K562 (cell line): Measurements from ENCODE around the gene USP20. TPM values are rescaled to one million over a fixed set of nuclear protein-coding genes. Genes with fewer than 3 reads are reported as not detected.

Source experiments
- BRF1 ChIP-seq: IDR thresholded peaks from 3 replicates; pipeline ENCODE4 v1.6.1; 2011; ENCODE audit warnings: borderline replicate concordance, mild to moderate bottlenecking; ENCODE audit not compliant: insufficient read length; ENCODE audit errors: extremely low read depth
- CAMTA2 ChIP-seq: fragments of 250-450 bp; sonication (Bioruptor Pico); conservative IDR thresholded peaks from 2 replicates; pipeline ENCODE4 v1.5.1; 2022
- CC2D1A ChIP-seq: fragments of 450-650 bp; IDR thresholded peaks from 2 replicates; pipeline ENCODE4 v1.6.1; 2017; ENCODE audit warnings: mild to moderate bottlenecking
- CHCHD3 ChIP-seq: fragments of 250-450 bp; sonication (Bioruptor Pico); IDR thresholded peaks from 2 replicates; pipeline ENCODE4 v2.1.2; 2022; ENCODE audit warnings: mild to moderate bottlenecking
- CUX1 ChIP-seq: fragments of 200-800 bp; sonication (Bioruptor generic); IDR thresholded peaks from 2 replicates; pipeline ENCODE4 v1.6.1; 2016; ENCODE audit warnings: missing genetic modification characterization, missing compliant biosample characterization
- ESRRA ChIP-seq: fragments of 450-650 bp; IDR thresholded peaks from 2 replicates; pipeline ENCODE4 v1.6.1; 2014; ENCODE audit warnings: low read depth, mild to moderate bottlenecking, moderate library complexity, borderline replicate concordance
- GATA2 ChIP-seq: sonication (generic); formaldehyde crosslinking; IDR thresholded peaks from 2 replicates; pipeline ENCODE4 v1.4.0; 2020; ENCODE audit warnings: mild to moderate bottlenecking, missing genetic modification reagents
- HES1 ChIP-seq: fragments of 450-650 bp; IDR thresholded peaks from 2 replicates; pipeline ENCODE4 v1.6.1; 2016; ENCODE audit warnings: low read depth, mild to moderate bottlenecking, moderate library complexity
- KLF16 ChIP-seq: IDR thresholded peaks from 2 replicates; pipeline ENCODE4 v1.6.1; 2016; ENCODE audit warnings: antibody characterized with exemption
- MCM2 ChIP-seq: fragments of 450-650 bp; IDR thresholded peaks from 2 replicates; pipeline ENCODE4 v1.6.1; 2017; ENCODE audit warnings: low read depth, mild to moderate bottlenecking
- MXD1 ChIP-seq: fragments of 250-450 bp; sonication (Bioruptor Pico); IDR thresholded peaks from 2 replicates; pipeline ENCODE4 v1.8.0; 2021; ENCODE audit warnings: borderline replicate concordance, mild to moderate bottlenecking, moderate library complexity; ENCODE audit not compliant: poor library complexity, severe bottlenecking
- NFYB ChIP-seq: IDR thresholded peaks from 2 replicates; pipeline ENCODE4 v1.6.1; 2011; ENCODE audit warnings: mild to moderate bottlenecking, moderate library complexity; ENCODE audit not compliant: insufficient read length; ENCODE audit errors: extremely low read depth
- RBM17 ChIP-seq: fragments of 200-400 bp; formaldehyde crosslinking; IDR thresholded peaks from 2 replicates; pipeline ENCODE4 v1.6.1; 2017; ENCODE audit warnings: low read depth, mild to moderate bottlenecking, low read length, borderline replicate concordance
- SREBF2 ChIP-seq: sonication (generic); formaldehyde crosslinking; IDR thresholded peaks from 2 replicates; pipeline ENCODE4 v1.4.0; 2020; ENCODE audit warnings: mild to moderate bottlenecking, missing genetic modification reagents
- ZC3H8 ChIP-seq: fragments of 450-650 bp; IDR thresholded peaks from 2 replicates; pipeline ENCODE4 v1.6.1; 2017
- ZFP36 ChIP-seq: fragments of 150-350 bp; IDR thresholded peaks from 2 replicates; pipeline ENCODE4 v1.6.1; 2018; ENCODE audit warnings: low read length, low read depth; ENCODE audit not compliant: partially characterized antibody
- ZNF444 ChIP-seq: fragments of 250-450 bp; sonication (Bioruptor Pico); IDR thresholded peaks from 2 replicates; pipeline ENCODE4 v1.4.0; 2020; ENCODE audit warnings: mild to moderate bottlenecking, moderate library complexity
- ZNF75A ChIP-seq: fragments of 450-650 bp; formaldehyde crosslinking; IDR thresholded peaks from 2 replicates; pipeline ENCODE4 v1.4.0; 2020; ENCODE audit warnings: mild to moderate bottlenecking
- polyA plus RNA-seq, 8 experiments: library from polyadenylated mRNA; depleted of rRNA in 4 of 8; stranded (reverse) in 5 of 8; unstranded in 3 of 8; fragments of >200 nt; fragmentation: Nextera tagmentation in 2 of 8; fragmentation: Illumina TruSeq in 1 of 8; extraction: Ambion mirVana in 2 of 8; extraction: Trizol in 1 of 8; gene quantifications; 2 replicates each; pipeline versions ENCODE4 v1.2.1 to v1.2.3, GENCODE V29; 2011 to 2014; ENCODE audit warnings: inconsistent platforms in 1 of 8, missing spikeins in 1 of 8
- total RNA-seq, 7 experiments: library from RNA; depleted of rRNA in 6 of 7; stranded (reverse); fragments of >200 nt in 6 of 7; fragmentation: Illumina TruSeq in 2 of 7; extraction: Trizol in 2 of 7; gene quantifications; 2 replicates each; pipeline versions ENCODE4 v1.2.1 to v1.2.3, GENCODE V29; 2011 to 2021; ENCODE audit warnings: low replicate concordance in 1 of 7
- TF ChIP-seq, protein P1 (sequence below): sonication (generic); formaldehyde crosslinking; IDR thresholded peaks from 2 replicates; pipeline ENCODE4 v1.8.1; 2023; ENCODE audit warnings: mild to moderate bottlenecking, missing genetic modification reagents

USP20 gene
- total and polyA plus RNA-seq, 9 of the 15 experiments (the other 6 are each of a cell fraction or from before 2014, with no cell fraction given), result 1.9 to 136 (median 49.1) TPM

- no peak for TF ChIP-seq RBM17
- TF ChIP-seq NFYB, result no peak
- no peak for TF ChIP-seq ZNF75A (CRISPR knock-in tag)
- TF ChIP-seq CAMTA2 (CRISPR knock-in tag), result no peak
- no peak for TF ChIP-seq ESRRA
- no peak for TF ChIP-seq BRF1
- no peak for TF ChIP-seq ZFP36
- TF ChIP-seq CHCHD3 (CRISPR knock-in tag), result no peak
- no peak for TF ChIP-seq MCM2
- TF ChIP-seq ZNF444 (CRISPR knock-in tag), result no peak
- TF ChIP-seq KLF16, result no peak
- TF ChIP-seq HES1, result no peak
- TF ChIP-seq GATA2 (CRISPR knock-in tag), result peak; percentile 59
- no peak for TF ChIP-seq CC2D1A
- no peak for TF ChIP-seq MXD1 (CRISPR knock-in tag)
- no peak for TF ChIP-seq ZC3H8
- TF ChIP-seq SREBF2, result no peak
- peak; percentile 57; the same call in 1 of the 2 replicates for TF ChIP-seq CUX1 (CRISPR knock-in tag)
- TF ChIP-seq, protein P1, sequence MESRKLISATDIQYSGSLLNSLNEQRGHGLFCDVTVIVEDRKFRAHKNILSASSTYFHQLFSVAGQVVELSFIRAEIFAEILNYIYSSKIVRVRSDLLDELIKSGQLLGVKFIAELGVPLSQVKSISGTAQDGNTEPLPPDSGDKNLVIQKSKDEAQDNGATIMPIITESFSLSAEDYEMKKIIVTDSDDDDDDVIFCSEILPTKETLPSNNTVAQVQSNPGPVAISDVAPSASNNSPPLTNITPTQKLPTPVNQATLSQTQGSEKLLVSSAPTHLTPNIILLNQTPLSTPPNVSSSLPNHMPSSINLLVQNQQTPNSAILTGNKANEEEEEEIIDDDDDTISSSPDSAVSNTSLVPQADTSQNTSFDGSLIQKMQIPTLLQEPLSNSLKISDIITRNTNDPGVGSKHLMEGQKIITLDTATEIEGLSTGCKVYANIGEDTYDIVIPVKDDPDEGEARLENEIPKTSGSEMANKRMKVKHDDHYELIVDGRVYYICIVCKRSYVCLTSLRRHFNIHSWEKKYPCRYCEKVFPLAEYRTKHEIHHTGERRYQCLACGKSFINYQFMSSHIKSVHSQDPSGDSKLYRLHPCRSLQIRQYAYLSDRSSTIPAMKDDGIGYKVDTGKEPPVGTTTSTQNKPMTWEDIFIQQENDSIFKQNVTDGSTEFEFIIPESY (CRISPR knock-in tag), result no peak
Observed at GRCh38 chr9:129857207-129857606, 21.9 kb downstream of the USP20 start (continued).
